Nucleus accumbens (tissue), 56 donors: ENCODE data around the gene C14orf180.

ENCODE experiments used
- DNase-seq, 56 donors: peaks; one replicate each; lab custom pipeline; 2025; lab: John Stamatoyannopoulos, UW

C14orf180 gene

GRCh38 chr14:104638927-104639450 lies 59.4 kb downstream of the C14orf180 start:
- DNase-seq = no peak

- no peak for DNase-seq
Measured at GRCh38 chr14:104639471-104639870, 59.9 kb downstream of the C14orf180 start.
